ENCODE measurements around the gene DLG3.

DLG3 gene

DNA sequence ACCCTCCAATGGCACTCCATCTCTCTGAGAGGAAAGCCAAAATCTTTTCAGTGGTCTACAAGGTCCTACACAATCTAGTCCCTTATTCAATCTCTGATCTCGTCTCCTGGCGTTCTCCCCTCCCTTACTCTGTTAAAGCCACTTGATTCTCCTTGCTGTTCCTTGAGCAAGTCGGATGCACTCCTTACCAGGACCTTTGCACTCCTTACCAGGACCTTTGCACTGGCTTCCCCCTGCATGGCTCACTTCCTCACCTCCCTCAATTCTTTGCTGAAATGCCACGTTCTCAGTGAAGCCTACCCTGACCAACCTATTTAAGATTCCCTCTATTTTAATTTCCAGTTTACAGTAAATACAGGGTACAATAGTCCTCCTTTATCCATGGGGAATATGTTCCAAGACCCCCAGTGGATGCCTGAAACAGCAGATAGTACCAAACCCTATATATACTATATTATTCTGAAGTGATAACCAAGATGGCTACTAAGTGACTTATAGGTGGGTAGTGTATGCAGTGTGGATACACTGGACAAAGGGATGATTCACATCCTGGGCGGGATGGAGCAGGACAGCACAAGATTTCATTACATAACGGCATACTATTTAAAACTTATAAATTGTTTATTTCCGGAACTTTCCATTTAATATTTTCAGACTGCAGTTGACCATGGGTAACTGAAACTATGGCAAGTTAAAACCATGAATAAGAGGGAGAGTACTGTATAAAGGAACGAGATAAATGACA lies 6.5 kb upstream of the DLG3 start:
- Histone ChIP-seq H3K36me3 (ENCODE audit: control insufficient read depth, insufficient read depth, low read length) (no peaks in the 10 kb centered on the region), H3K4me3 (ENCODE audit: low read depth, low read length) (no peak overlapping the region), H3K4me1 (ENCODE audit: control insufficient read depth, insufficient read depth, low read length) (0 out of 2 replicates have a peak, but pooled peaks cover 3% of the 10 kb centered on the region), H3K27me3 (ENCODE audit: control insufficient read depth, insufficient read depth, low read length) (no peaks in the 10 kb centered on the region; the same call in 1 of the 2 replicates), H3K9ac (ENCODE audit: low read depth, low read length) (no peak overlapping the region), H3K9me3 (ENCODE audit: control insufficient read depth, insufficient read depth, low read length) (peaks cover 26% of the 10 kb centered on the region; the same call in 1 of the 2 replicates), H3K27ac (ENCODE audit: low read depth, low read length) (no peak overlapping the region)

DNA sequence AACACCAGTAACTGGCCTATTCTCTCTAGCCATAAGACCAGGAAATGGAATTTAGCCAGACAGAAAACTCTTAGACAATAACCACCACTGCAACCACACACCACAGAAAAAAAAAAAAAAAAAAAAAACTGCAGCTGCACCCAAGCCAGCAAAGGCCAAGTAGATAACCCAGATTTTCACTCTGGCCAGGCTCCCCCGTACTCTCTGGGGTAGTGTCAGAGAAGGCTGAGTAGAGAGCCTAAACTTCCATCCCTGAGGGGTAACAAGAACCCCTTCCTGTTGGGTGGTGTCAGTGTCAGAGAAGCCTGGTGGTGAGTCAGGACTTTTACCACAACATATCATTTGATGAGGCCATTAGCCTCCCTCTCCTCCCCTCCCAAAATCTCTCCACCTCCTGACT lies 5.6 kb upstream of the DLG3 start:
- no peak overlapping the region for H3K27ac ChIP-seq (ENCODE audit: low read depth, low read length)
- peaks cover 2% of the 10 kb centered on the region for H3K27me3 ChIP-seq (ENCODE audit: control insufficient read depth, insufficient read depth, low read length)
- H3K4me1 ChIP-seq (ENCODE audit: control insufficient read depth, insufficient read depth, low read length), result no peaks in the 10 kb centered on the region
- no peaks in the 10 kb centered on the region for H3K36me3 ChIP-seq (ENCODE audit: control insufficient read depth, insufficient read depth, low read length)
- H3K4me3 ChIP-seq (ENCODE audit: low read depth, low read length), result no peak overlapping the region
- peaks cover 30% of the 10 kb centered on the region; the same call in 1 of the 2 replicates for H3K9me3 ChIP-seq (ENCODE audit: control insufficient read depth, insufficient read depth, low read length)
- H3K9ac ChIP-seq (ENCODE audit: low read depth, low read length), result no peak overlapping the region

DNA sequence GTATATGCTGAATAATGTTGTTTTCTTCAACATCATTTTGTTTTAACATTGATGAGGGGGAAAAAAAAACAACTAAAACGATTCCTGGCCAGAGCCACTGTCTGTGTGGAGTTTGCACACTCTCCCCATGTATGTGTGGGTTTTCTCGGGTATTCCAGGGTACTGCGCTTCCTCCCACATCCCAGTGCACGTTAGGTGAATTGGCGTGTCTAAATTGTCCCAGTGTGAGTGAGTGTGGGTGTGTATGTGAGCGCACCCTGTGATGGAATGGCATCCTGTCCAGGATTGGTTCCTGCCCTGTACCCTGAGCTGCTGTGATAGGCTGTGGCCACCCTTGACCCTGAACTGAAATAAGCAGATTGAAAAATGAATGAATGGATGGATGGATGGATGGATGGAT lies 2.4 kb upstream of the DLG3 start:
- no peaks in the 10 kb centered on the region for H3K4me1 ChIP-seq (ENCODE audit: control insufficient read depth, insufficient read depth, low read length)
- no peak overlapping the region for H3K27ac ChIP-seq (ENCODE audit: low read depth, low read length)
- no peak overlapping the region for H3K4me3 ChIP-seq (ENCODE audit: low read depth, low read length)
- no peak overlapping the region for H3K9ac ChIP-seq (ENCODE audit: low read depth, low read length)
- peaks cover 33% of the 10 kb centered on the region; the same call in 1 of the 2 replicates for H3K9me3 ChIP-seq (ENCODE audit: control insufficient read depth, insufficient read depth, low read length)
- H3K36me3 ChIP-seq (ENCODE audit: control insufficient read depth, insufficient read depth, low read length), result no peaks in the 10 kb centered on the region
- H3K27me3 ChIP-seq (ENCODE audit: control insufficient read depth, insufficient read depth, low read length), result peaks cover 15% of the 10 kb centered on the region

GRCh38 chrX:70444946-70445656 lies 466 bp downstream of the DLG3 start:
- no peak overlapping the region for H3K9ac ChIP-seq (ENCODE audit: low read depth, low read length)
- peaks cover 15% of the 10 kb centered on the region for H3K27me3 ChIP-seq (ENCODE audit: control insufficient read depth, insufficient read depth, low read length)
- no peak overlapping the region for H3K27ac ChIP-seq (ENCODE audit: low read depth, low read length)
- H3K4me3 ChIP-seq (ENCODE audit: low read depth, low read length), result peak overlapping the region; percentile 13; the same call in 1 of the 2 replicates
- peaks cover 33% of the 10 kb centered on the region for H3K9me3 ChIP-seq (ENCODE audit: control insufficient read depth, insufficient read depth, low read length)
- H3K4me1 ChIP-seq (ENCODE audit: control insufficient read depth, insufficient read depth, low read length), result no peaks in the 10 kb centered on the region
- no peaks in the 10 kb centered on the region for H3K36me3 ChIP-seq (ENCODE audit: control insufficient read depth, insufficient read depth, low read length)

GRCh38 chrX:70445951-70446350 lies 1.3 kb downstream of the DLG3 start:
- no peaks in the 10 kb centered on the region for H3K4me1 ChIP-seq (ENCODE audit: control insufficient read depth, insufficient read depth, low read length)
- peaks cover 33% of the 10 kb centered on the region for H3K9me3 ChIP-seq (ENCODE audit: control insufficient read depth, insufficient read depth, low read length)
- H3K27ac ChIP-seq (ENCODE audit: low read depth, low read length), result no peak overlapping the region
- H3K4me3 ChIP-seq (ENCODE audit: low read depth, low read length), result no peak overlapping the region
- H3K9ac ChIP-seq (ENCODE audit: low read depth, low read length), result no peak overlapping the region
- no peaks in the 10 kb centered on the region for H3K36me3 ChIP-seq (ENCODE audit: control insufficient read depth, insufficient read depth, low read length)
- H3K27me3 ChIP-seq (ENCODE audit: control insufficient read depth, insufficient read depth, low read length), result peaks cover 15% of the 10 kb centered on the region

DNA sequence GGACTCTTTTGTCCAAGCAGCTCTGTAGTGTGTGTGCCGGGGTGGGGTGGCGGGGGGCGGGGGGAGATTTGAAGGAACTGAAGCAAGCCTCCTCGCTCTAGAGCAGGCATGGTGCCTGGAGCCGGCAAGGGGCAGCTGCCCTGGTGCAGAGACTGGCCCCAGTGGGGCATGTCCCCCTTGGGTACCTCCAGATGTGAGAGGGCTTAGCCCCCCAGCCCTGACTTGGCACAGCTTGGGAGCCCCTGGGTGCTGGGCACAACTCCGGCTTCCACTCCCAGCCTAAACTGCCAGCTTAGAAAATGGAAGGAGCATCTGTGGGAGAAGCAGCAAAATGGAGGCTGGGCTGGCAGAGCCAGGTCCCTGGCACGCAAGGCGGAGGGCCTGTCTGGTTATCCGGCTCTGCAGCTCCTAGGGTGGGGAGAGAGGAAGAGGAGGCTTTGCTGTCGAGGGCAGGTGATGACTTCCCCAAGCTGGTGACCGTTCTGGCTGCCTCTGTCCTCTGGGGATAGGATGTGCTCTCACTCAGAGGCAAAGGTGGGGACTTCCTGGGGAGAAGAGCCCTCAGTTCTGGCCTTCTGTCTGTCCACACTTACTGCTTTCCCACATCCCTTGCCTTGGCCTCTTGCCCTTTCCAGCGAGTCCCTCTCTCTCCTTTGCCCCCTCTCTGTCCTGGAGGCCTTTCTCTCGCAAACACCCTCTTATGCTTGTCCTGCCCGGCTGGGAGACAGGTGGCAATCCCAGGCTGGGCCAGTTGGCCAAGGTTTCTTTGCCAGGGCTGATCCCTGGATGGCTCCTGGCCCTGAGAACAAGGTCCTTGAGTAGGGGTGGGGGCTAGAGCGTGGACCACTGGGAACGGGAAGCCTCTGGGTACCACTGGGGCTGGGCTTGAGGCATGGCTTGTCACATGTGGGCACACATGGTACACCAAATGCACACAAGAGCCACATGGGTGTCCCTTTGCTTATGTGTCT lies 2.0 kb downstream of the DLG3 start:
- H3K4me3 ChIP-seq (ENCODE audit: low read depth, low read length), result no peak overlapping the region
- peaks cover 33% of the 10 kb centered on the region for H3K9me3 ChIP-seq (ENCODE audit: control insufficient read depth, insufficient read depth, low read length)
- no peak overlapping the region for H3K27ac ChIP-seq (ENCODE audit: low read depth, low read length)
- H3K9ac ChIP-seq (ENCODE audit: low read depth, low read length), result no peak overlapping the region
- H3K4me1 ChIP-seq (ENCODE audit: control insufficient read depth, insufficient read depth, low read length), result 0 out of 2 replicates have a peak, but pooled peaks cover 3% of the 10 kb centered on the region
- peaks cover 15% of the 10 kb centered on the region for H3K27me3 ChIP-seq (ENCODE audit: control insufficient read depth, insufficient read depth, low read length)
- H3K36me3 ChIP-seq (ENCODE audit: control insufficient read depth, insufficient read depth, low read length), result no peaks in the 10 kb centered on the region

- Histone ChIP-seq H3K36me3 (ENCODE audit: control insufficient read depth, insufficient read depth, low read length) (no peaks in the 10 kb centered on the region), H3K4me3 (ENCODE audit: low read depth, low read length) (no peak overlapping the region), H3K27ac (ENCODE audit: low read depth, low read length) (no peak overlapping the region), H3K27me3 (ENCODE audit: control insufficient read depth, insufficient read depth, low read length) (peaks cover 11% of the 10 kb centered on the region), H3K9ac (ENCODE audit: low read depth, low read length) (no peak overlapping the region), H3K4me1 (ENCODE audit: control insufficient read depth, insufficient read depth, low read length) (peaks cover 14% of the 10 kb centered on the region; the same call in 1 of the 2 replicates), H3K9me3 (ENCODE audit: control insufficient read depth, insufficient read depth, low read length) (peaks cover 31% of the 10 kb centered on the region)
These were observed 4.9 kb downstream of the DLG3 start for GRCh38 chrX:70449457-70449966.

GRCh38 chrX:70452143-70452733 lies 7.6 kb downstream of the DLG3 start:
- H3K4me1 ChIP-seq (ENCODE audit: control insufficient read depth, insufficient read depth, low read length), result peaks cover 14% of the 10 kb centered on the region; the same call in 1 of the 2 replicates
- H3K27ac ChIP-seq (ENCODE audit: low read depth, low read length), result peak overlapping the region; percentile 27
- H3K27me3 ChIP-seq (ENCODE audit: control insufficient read depth, insufficient read depth, low read length), result no peaks in the 10 kb centered on the region
- peaks cover 25% of the 10 kb centered on the region for H3K9me3 ChIP-seq (ENCODE audit: control insufficient read depth, insufficient read depth, low read length)
- no peaks in the 10 kb centered on the region for H3K36me3 ChIP-seq (ENCODE audit: control insufficient read depth, insufficient read depth, low read length)
- peak overlapping the region; percentile 59 for H3K4me3 ChIP-seq (ENCODE audit: low read depth, low read length)
- no peak overlapping the region for H3K9ac ChIP-seq (ENCODE audit: low read depth, low read length)

GRCh38 chrX:70453024-70453618 lies 8.5 kb downstream of the DLG3 start:
- Histone ChIP-seq H3K4me3 (ENCODE audit: low read depth, low read length) (peak overlapping the region; percentile 59), H3K9ac (ENCODE audit: low read depth, low read length) (no peak overlapping the region), H3K4me1 (ENCODE audit: control insufficient read depth, insufficient read depth, low read length) (peaks cover 14% of the 10 kb centered on the region; the same call in 1 of the 2 replicates), H3K27me3 (ENCODE audit: control insufficient read depth, insufficient read depth, low read length) (no peaks in the 10 kb centered on the region), H3K9me3 (ENCODE audit: control insufficient read depth, insufficient read depth, low read length) (peaks cover 23% of the 10 kb centered on the region), H3K27ac (ENCODE audit: low read depth, low read length) (no peak overlapping the region), H3K36me3 (ENCODE audit: control insufficient read depth, insufficient read depth, low read length) (no peaks in the 10 kb centered on the region)
